Activated CD8-positive, alpha-beta memory T cell treated with anti-CD3 and anti-CD28 coated beads for 36 hours (primary cell): ENCODE measurements around the gene AGA. TPM values are rescaled to one million over a fixed set of nuclear protein-coding genes. Genes with fewer than 3 reads are reported as not detected.

Source experiments
- CTCF ChIA-PET: fragments of 350-600 bp; sonication (Branson Sonifier 250); formaldehyde crosslinking; loops from one replicate; lab custom pipeline; 2021; ENCODE audit warnings: antibody characterized with exemption; lab: Charles Lee
- POLR2A ChIA-PET: fragments of 350-600 bp; sonication (Branson Sonifier 250); formaldehyde crosslinking; loops from one replicate; lab custom pipeline; 2021; ENCODE audit warnings: antibody characterized with exemption; lab: Charles Lee
- total RNA-seq, 2 experiments: library from RNA; stranded (reverse); gene quantifications; one replicate each; pipeline ENCODE4 v1.2.3, GENCODE V29; 2021

Gene AGA
- total RNA-seq, 2 experiments from 2014 or later, result 17.1 to 17.9 TPM

DNA sequence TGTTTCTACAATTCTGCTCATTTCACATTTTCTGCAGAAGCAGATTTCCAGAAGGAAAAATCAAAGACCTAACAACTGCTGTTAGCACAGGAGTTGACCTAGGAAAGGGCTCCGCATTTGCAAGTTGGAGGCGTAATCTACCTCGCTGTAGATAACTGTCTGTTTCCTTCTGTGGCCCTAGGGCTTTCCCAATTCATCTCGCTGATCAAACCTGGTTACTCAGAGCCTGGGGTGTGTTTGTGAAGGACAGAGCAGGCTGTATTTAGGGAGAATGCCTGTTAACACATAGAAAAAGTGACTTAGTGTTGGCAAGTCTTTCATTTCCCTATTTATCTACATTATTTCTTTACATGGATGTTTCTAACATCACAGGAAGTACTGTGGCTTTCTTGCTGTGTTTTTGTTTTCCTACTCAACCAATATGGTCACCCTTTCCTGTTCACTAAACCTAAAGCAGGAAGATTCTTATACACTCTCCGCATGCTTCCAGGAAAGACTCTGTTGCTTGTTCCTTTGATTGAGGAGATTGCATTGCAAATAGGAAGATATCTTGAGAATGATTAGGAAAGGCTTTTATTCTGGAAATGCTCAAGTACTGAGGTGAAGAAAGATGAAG is 40.5 kb downstream of the AGA start:
- ChIA-PET CTCF (no interaction called here), POLR2A (no interaction called here)

GRCh38 chr4:177400030-177400429 is 42.2 kb downstream of the AGA start:
- CTCF ChIA-PET, result no interaction called here
- POLR2A ChIA-PET, result no interaction called here

DNA sequence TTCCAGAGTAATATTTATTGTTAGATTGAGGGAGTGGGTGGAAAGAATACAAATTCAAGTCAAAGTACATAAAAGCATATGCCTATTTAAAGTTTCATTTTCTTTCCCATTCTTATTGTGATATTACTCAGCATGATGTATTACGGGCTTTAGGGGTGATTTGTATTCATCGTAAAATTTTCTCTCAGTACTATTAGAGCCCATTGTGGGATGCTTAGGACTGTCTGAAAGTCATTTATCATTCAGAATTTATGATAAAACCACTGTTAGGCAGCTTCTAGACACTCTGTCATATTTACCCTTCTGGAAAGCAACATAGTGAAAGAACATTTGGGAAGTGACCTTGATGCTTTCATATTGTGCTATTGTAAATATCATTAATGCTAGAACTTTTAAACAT is 45.9 kb downstream of the AGA start:
- ChIA-PET POLR2A (no interaction called here), CTCF (no interaction called here)

DNA sequence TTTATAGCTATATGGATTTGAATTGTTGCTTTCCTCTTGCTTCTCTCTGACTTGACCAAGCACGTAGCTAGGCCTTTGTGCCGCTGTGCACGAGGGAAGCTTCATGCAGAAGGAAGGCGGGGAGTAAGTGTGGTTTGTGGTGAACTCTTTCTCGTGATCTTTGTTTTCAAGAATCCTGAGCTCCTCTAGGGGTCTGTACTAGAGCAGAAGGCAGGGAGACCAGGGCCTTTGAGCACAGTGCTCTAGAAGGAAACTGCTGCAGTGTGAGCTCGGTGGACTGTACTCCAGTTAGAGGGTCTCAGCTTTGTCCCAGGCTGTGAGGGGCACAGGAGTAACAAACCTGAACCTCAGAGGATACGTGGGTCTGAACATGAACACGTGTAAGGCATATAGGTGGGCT is 49.0 kb downstream of the AGA start:
- ChIA-PET POLR2A (interaction anchor here (0.6 kb wide), 1 partner anchor 105 kb away, joined by 4 read pairs; no protein-coding TSS in a partner anchor), CTCF (interaction anchor here (1.3 kb wide), 1 partner anchor 143 kb away, joined by 3 read pairs; no protein-coding TSS in a partner anchor)

DNA sequence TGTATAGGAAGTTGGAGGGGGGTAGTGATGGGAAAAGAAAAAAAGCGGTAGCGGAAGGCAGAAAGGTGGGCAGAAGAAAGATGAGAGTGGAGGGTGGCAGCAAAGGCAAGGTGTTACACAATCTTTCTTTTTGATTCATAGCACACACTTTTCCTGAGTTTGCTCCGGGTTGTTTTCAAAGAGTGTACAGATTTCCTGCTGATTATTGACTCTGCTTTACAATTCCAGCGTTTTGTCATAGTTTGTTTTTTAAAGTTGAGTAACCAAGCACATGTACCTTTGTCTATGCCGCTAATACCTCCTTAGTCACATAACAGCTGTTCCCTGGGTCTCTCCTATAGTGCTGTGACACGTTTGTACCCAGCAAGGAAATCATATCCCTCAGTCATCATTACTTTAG is 50.3 kb downstream of the AGA start:
- ChIA-PET POLR2A (no interaction called here), CTCF (no interaction called here)

GRCh38 chr4:177391287-177391686 is 51.0 kb downstream of the AGA start:
- ChIA-PET CTCF (no interaction called here), POLR2A (no interaction called here)

DNA sequence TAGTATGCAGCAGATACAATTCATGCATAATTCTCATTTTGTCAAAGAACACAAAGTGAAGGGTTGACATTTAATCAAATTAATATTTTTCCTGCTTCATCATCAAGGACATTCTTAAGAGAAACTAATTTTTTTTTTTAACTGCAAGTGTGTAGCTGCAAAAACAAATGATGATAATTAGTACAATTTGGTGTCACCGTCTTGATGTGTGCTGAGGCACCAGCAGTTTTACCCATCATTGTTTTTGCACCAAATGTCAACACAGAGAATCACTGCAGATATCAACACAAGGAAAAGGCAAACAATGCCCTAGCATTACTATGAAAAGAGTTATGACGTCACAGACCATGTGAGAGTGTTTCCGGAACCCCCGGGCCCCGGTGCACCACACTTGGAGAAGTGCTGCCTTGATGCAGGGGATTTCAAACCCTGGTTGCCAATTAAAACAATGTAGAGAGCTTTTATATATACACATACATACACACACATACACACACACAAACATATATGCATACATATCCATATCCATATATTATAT is 55.9 kb downstream of the AGA start:
- ChIA-PET POLR2A (no interaction called here), CTCF (interaction anchor here (0.6 kb wide), 1 partner anchor 278 kb away, joined by 3 read pairs; no protein-coding TSS in a partner anchor)

- CTCF ChIA-PET, result no interaction called here
- POLR2A ChIA-PET, result no interaction called here
Observed at GRCh38 chr4:177385576-177386277, 56.5 kb downstream of the AGA start.

DNA sequence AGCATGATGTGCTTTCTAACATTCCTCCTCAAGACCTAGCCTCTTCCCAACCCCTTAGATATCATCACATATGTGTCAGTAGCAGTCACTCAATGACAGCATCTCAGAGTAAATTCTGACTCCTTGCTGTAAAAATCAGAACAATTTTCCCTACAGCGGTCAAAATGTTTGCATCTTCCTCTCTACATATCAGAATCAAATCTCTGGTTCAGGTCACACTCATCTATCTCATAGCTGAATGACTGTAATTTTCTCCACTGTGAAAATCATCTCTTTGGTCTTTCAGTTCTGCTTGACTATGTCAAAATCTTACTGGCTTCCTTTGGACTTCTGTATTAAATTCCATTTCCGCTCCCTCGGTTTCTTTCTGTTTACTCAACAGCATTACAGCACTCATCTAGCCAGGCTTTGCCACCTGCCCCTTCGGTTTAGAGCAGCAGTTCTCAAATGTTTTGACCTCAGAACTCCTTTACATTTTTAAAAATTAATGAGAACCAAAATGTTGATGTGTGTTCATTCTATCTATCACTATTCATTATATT is 57.3 kb downstream of the AGA start:
- CTCF ChIA-PET, result no interaction called here
- POLR2A ChIA-PET, result no interaction called here

DNA sequence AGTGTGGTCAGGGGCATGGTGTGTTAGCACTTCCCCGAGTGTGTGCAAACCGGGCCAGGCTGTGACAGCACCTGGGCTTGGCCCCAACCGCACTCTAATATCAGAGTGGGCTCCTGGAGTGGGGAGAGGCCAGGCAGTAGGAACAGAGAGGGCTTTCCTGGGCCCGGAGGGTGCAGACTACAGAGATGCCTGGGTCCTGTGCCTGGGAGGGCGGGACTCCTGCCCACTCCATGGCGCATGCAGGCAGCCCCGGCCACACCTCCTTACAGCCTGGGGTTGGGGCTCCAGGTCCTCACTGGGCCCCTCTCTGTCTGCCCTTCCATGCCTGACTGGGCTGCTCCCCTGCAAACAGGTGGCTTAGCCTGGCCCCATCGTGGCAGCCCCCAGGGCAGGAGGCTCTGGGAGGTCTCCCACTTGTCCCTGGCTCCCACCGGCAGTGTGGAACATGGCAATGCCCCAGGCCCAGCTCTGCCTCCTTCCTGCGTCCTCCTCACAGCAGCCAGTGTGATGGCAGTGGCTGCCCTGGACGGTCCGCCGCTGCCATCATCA is 60.4 kb downstream of the AGA start:
- ChIA-PET POLR2A (no interaction called here), CTCF (interaction anchor here (0.7 kb wide), 1 partner anchor 21 kb away, joined by 4 read pairs; no protein-coding TSS in a partner anchor)

Other genes starting within 250 kb of the AGA start
- 10 to 100 TPM; 10.9 to 12.3 TPM for gene NEIL3, start 132.6 kb downstream of the AGA start, total RNA-seq